H1 (cell line): ENCODE results near the gene HACD3. TPM values are rescaled to one million over a fixed set of nuclear protein-coding genes. Genes with fewer than 3 reads are reported as not detected.

Experiments used
- CTCF ChIA-PET: fragments of 300-600 bp; sonication (Branson Sonifier 250); formaldehyde crosslinking; loops from one replicate; lab custom pipeline; 2021; ENCODE audit not compliant: partially characterized antibody; lab: Charles Lee
- POLR2A ChIA-PET: fragments of 300-600 bp; sonication (Branson Sonifier 250); formaldehyde crosslinking; loops from one replicate; lab custom pipeline; 2021; ENCODE audit warnings: inconsistent platforms; ENCODE audit not compliant: partially characterized antibody; lab: Charles Lee
- DNase-seq, 2 experiments: peaks; one replicate each; pipeline versions ENCODE4 v3.0.0 to v3.0.0-alpha.2; 2010 to 2022; ENCODE audit warnings: low spot score in 2 of 2, low read depth in 1 of 2, mixed read lengths in 1 of 2
- FAIRE-seq: peaks from 2 replicates; lab custom pipeline; 2011; peaks lifted over from hg19 to GRCh38; lab: Jason Lieb, UNC
- H2AFZ ChIP-seq: 2 replicates; pipeline ENCODE4 v1.8.1; 2012; ENCODE audit warnings: low read length, inconsistent platforms
- H2AK5ac ChIP-seq: 2 replicates; pipeline ENCODE4 v1.6.1; 2013; ENCODE audit warnings: low read depth, low read length
- H2BK120ac ChIP-seq: replicated peaks from 2 replicates; pipeline ENCODE3; 2013; ENCODE audit warnings: low read depth, low read length, inconsistent platforms
- H2BK12ac ChIP-seq: 2 replicates; pipeline ENCODE4 v1.6.1; 2013; ENCODE audit warnings: low read depth, low read length
- H2BK15ac ChIP-seq: 2 replicates; pipeline ENCODE4 v1.6.1; 2013; ENCODE audit warnings: low read length
- H2BK20ac ChIP-seq: 2 replicates; pipeline ENCODE4 v1.6.1; 2013; ENCODE audit warnings: low read length
- H2BK5ac ChIP-seq: 2 replicates; pipeline ENCODE4 v1.6.1; 2013; ENCODE audit warnings: low read depth, low read length
- H3K14ac ChIP-seq: 2 replicates; pipeline ENCODE4 v1.6.1; 2013; ENCODE audit warnings: inconsistent platforms; ENCODE audit not compliant: insufficient read length
- H3K18ac ChIP-seq: 2 replicates; pipeline ENCODE4 v1.6.1; 2013; ENCODE audit warnings: low read length; ENCODE audit errors: extremely low read depth
- H3K23ac ChIP-seq: 2 replicates; pipeline ENCODE4 v1.6.1; 2013; ENCODE audit warnings: inconsistent platforms; ENCODE audit not compliant: insufficient read length
- H3K23me2 ChIP-seq: 2 replicates; pipeline ENCODE4 v1.6.1; 2013; ENCODE audit warnings: low read depth, low read length
- H3K27ac ChIP-seq: 2 replicates; pipeline ENCODE4 v1.6.1; 2011; ENCODE audit warnings: low read depth, low read length, inconsistent platforms
- H3K27me3 ChIP-seq, 4 experiments: replicated peaks in 1 of 4; 1 replicate in 1 of 4; 2 replicates in 3 of 4; pipeline versions ENCODE4 v1.6.1 to v1.8.1; 2011 to 2013; ENCODE audit warnings: low read length in 3 of 4, mild to moderate bottlenecking in 3 of 4, inconsistent platforms in 2 of 4, mixed read lengths in 2 of 4, moderate library complexity in 1 of 4; ENCODE audit not compliant: control insufficient read depth in 3 of 4, insufficient read depth in 3 of 4; ENCODE audit errors: extremely low read depth in 1 of 4
- H3K36me3 ChIP-seq, 4 experiments: 2 replicates each; pipeline versions ENCODE4 v1.6.1 to v1.8.1; 2011 to 2013; ENCODE audit warnings: mild to moderate bottlenecking in 4 of 4, low read length in 3 of 4, moderate library complexity in 2 of 4, control low read depth in 1 of 4, inconsistent platforms in 1 of 4; ENCODE audit not compliant: insufficient read depth in 4 of 4, control insufficient read depth in 2 of 4
- H3K4ac ChIP-seq: replicated peaks from 2 replicates; pipeline ENCODE3; 2013; ENCODE audit warnings: low read length, low read depth, mixed read lengths, inconsistent platforms; ENCODE audit not compliant: insufficient read length
- H3K4me1 ChIP-seq, 4 experiments: replicated peaks in 1 of 4; 1 replicate in 1 of 4; 2 replicates in 3 of 4; pipeline versions ENCODE4 v1.6.1 to v1.8.1; 2011 to 2013; ENCODE audit warnings: low read length in 3 of 4, inconsistent platforms in 2 of 4, mixed read lengths in 1 of 4; ENCODE audit not compliant: insufficient read depth in 4 of 4, control insufficient read depth in 3 of 4
- H3K4me2 ChIP-seq, 2 experiments: 2 replicates each; pipeline versions ENCODE4 v1.6.1 to v1.8.1; 2011 to 2013; ENCODE audit warnings: low read depth in 2 of 2, low read length in 2 of 2, control low read depth in 1 of 2, inconsistent platforms in 1 of 2, mild to moderate bottlenecking in 1 of 2; ENCODE audit not compliant: insufficient read depth in 1 of 2
- H3K4me3 ChIP-seq, 4 experiments: fragments of 200-600, 300-600 bp in 1 of 4; sonication (generic), shearing (Covaris generic), sonication (Bioruptor Twin) in 1 of 4; 2 replicates each; pipeline versions ENCODE4 v1.5.1 to v1.8.1; 2011 to 2016; ENCODE audit warnings: low read length in 4 of 4, low read depth in 3 of 4, control low read depth in 2 of 4, inconsistent platforms in 2 of 4, mild to moderate bottlenecking in 2 of 4, mixed read lengths in 1 of 4, moderate library complexity in 1 of 4; ENCODE audit not compliant: insufficient read depth in 2 of 4; ENCODE audit errors: extremely low read depth in 1 of 4
- H3K56ac ChIP-seq: replicated peaks from 2 replicates; pipeline ENCODE3; 2013; ENCODE audit warnings: low read depth, mild to moderate bottlenecking, mixed read lengths, low read length, inconsistent platforms; ENCODE audit not compliant: insufficient read length
- H3K79me1 ChIP-seq: 2 replicates; pipeline ENCODE4 v1.6.1; 2013; ENCODE audit warnings: low read depth, low read length, control low read depth
- H3K79me2 ChIP-seq, 2 experiments: 2 replicates each; pipeline versions ENCODE4 v1.6.1 to v1.8.1; 2012 to 2013; ENCODE audit warnings: low read length in 2 of 2, mild to moderate bottlenecking in 2 of 2, inconsistent platforms in 1 of 2; ENCODE audit not compliant: insufficient read depth in 2 of 2, control insufficient read depth in 1 of 2
- H3K9ac ChIP-seq, 4 experiments: replicated peaks in 1 of 4; 1 replicate in 1 of 4; 2 replicates in 3 of 4; pipeline versions ENCODE4 v1.6.1 to v1.8.1; 2011 to 2013; ENCODE audit warnings: low read depth in 3 of 4, low read length in 3 of 4, control low read depth in 2 of 4, mild to moderate bottlenecking in 2 of 4, moderate library complexity in 2 of 4, inconsistent platforms in 1 of 4; ENCODE audit errors: extremely low read depth in 1 of 4
- H3K9me3 ChIP-seq, 2 experiments: 2 replicates each; pipeline versions ENCODE4 v1.6.1 to v1.8.1; 2012 to 2013; ENCODE audit warnings: mild to moderate bottlenecking in 2 of 2, moderate library complexity in 2 of 2, control low read depth in 1 of 2, inconsistent platforms in 1 of 2, low read depth in 1 of 2, low read length in 1 of 2, mixed read lengths in 1 of 2; ENCODE audit not compliant: insufficient read depth in 2 of 2
- H4K20me1 ChIP-seq, 2 experiments: replicated peaks in 1 of 2; 2 replicates each; pipeline versions ENCODE3 to v1.8.1; 2011 to 2013; ENCODE audit warnings: inconsistent platforms in 2 of 2, low read length in 2 of 2, mild to moderate bottlenecking in 1 of 2; ENCODE audit not compliant: insufficient read depth in 2 of 2, control insufficient read depth in 1 of 2
- H4K5ac ChIP-seq: 2 replicates; pipeline ENCODE4 v1.6.1; 2013; ENCODE audit warnings: low read length, low read depth, mixed read lengths, inconsistent platforms; ENCODE audit not compliant: insufficient read length
- H4K8ac ChIP-seq: 2 replicates; pipeline ENCODE4 v1.8.0; 2013; ENCODE audit warnings: mild to moderate bottlenecking, moderate library complexity, low read length, inconsistent platforms; ENCODE audit not compliant: insufficient read depth; ENCODE audit errors: extremely low read depth
- H4K91ac ChIP-seq: replicated peaks from 2 replicates; pipeline ENCODE3; 2013; ENCODE audit warnings: low read length, mixed read lengths, inconsistent platforms; ENCODE audit not compliant: insufficient read length
- CTCF ChIP-seq, 3 experiments: IDR thresholded peaks; 1 replicate in 2 of 3; 2 replicates in 1 of 3; pipeline versions ENCODE4 v1.5.1 to v1.6.1; 2011; ENCODE audit warnings: low read length in 3 of 3, mild to moderate bottlenecking in 3 of 3, inconsistent platforms in 2 of 3, low read depth in 1 of 3, moderate library complexity in 1 of 3; ENCODE audit not compliant: insufficient read depth in 1 of 3; ENCODE audit errors: control extremely low read depth in 1 of 3
- GTF2F1 ChIP-seq: IDR thresholded peaks from 2 replicates; pipeline ENCODE4 v1.6.1; 2012; ENCODE audit warnings: low read depth, low read length, improper control_type of control experiment, borderline replicate concordance
- HDAC6 ChIP-seq: IDR thresholded peaks from one replicate; pipeline ENCODE4 v1.7.1; 2012; ENCODE audit warnings: low read depth, mild to moderate bottlenecking, inconsistent platforms, low read length, moderate library complexity
- POLR2AphosphoS5 ChIP-seq: IDR thresholded peaks from 2 replicates; pipeline ENCODE4 v1.6.1; 2011; ENCODE audit warnings: low read depth, low read length
- POU5F1 ChIP-seq: IDR thresholded peaks from 2 replicates; pipeline ENCODE4 v1.6.1; 2011; ENCODE audit warnings: low read depth, mild to moderate bottlenecking, low read length, moderate library complexity
- SAP30 ChIP-seq: fragments of 300-600 bp; sonication (generic); IDR thresholded peaks from 2 replicates; pipeline ENCODE4 v1.7.1; 2012; ENCODE audit warnings: low read length, moderate library complexity, mild to moderate bottlenecking, inconsistent platforms; ENCODE audit not compliant: insufficient read depth, insufficient replicate concordance
- TAF7 ChIP-seq: optimal IDR thresholded peaks from 2 replicates; pipeline ENCODE3; 2011; ENCODE audit warnings: low read depth, mild to moderate bottlenecking, inconsistent platforms, low read length, moderate library complexity, borderline replicate concordance
- ZNF274 ChIP-seq: IDR thresholded peaks from 2 replicates; pipeline ENCODE4 v1.7.0; 2012; ENCODE audit warnings: low read length, borderline replicate concordance; ENCODE audit errors: extremely low read depth
- WGBS, 2 experiments: shearing (Covaris generic) in 1 of 2; methylation state at CpG; one replicate each; pipeline versions ENCODE4 v1.1.6 to v1.1.7; 2013 to 2015; ENCODE audit warnings: low lambda C conversion rate in 2 of 2, mixed read lengths in 2 of 2, inconsistent platforms in 1 of 2, low coverage in 1 of 2, missing lambda C conversion rate in 1 of 2; ENCODE audit not compliant: insufficient replicate concordance in 2 of 2, insufficient coverage in 1 of 2, insufficient read length in 1 of 2; ENCODE audit errors: extremely low coverage in 1 of 2, missing lambda C conversion rate in 1 of 2; 5-methylcytosine and 5-hydroxymethylcytosine counted together
- polyA plus RNA-seq, 7 experiments: library from polyadenylated mRNA; depleted of rRNA in 3 of 7; stranded (reverse) in 5 of 7; unstranded in 2 of 7; fragments of >200 nt in 5 of 7; fragments of 200-250 nt in 2 of 7; gene quantifications; 1 replicate in 5 of 7; 2 replicates in 1 of 7; 4 replicates in 1 of 7; pipeline versions ENCODE4 v1.2.1 to v1.2.3, GENCODE V29; 2011 to 2013; ENCODE audit warnings: missing spikeins in 2 of 7, mixed read lengths in 2 of 7
- total RNA-seq: library from RNA; stranded (reverse); fragmentation: NEBNext Ultra II Directional; extraction: Animal tissue kit (Norgen Biotek cat#: 25700); gene quantifications from 2 replicates; pipeline ENCODE4 v1.2.1, GENCODE V29; 2021

Gene HACD3
- total and polyA plus RNA-seq, 2 of the 8 experiments (the other 6 are each of a cell fraction or from before 2014, with no cell fraction given), result 78.8 to 120 TPM

GRCh38 chr15:65611888-65612615 is 81.8 kb downstream of the HACD3 start:
- H3K79me2 ChIP-seq, result peaks cover 7 to 31% of the 10 kb centered on the region in 2 experiments
- H2AK5ac ChIP-seq, result no peak overlapping the region
- no peaks in the 10 kb centered on the region for H3K36me3 ChIP-seq
- peak overlapping the region; percentile 96 for H2BK5ac ChIP-seq
- ChIA-PET CTCF (interaction anchor here (0.6 to 2.0 kb wide), 8 partner anchors 14 to 638 kb away, joined by 3 to 8 read pairs (median 4); no protein-coding TSS in a partner anchor), POLR2A (interaction anchor here (0.8 to 3.2 kb wide), 11 partner anchors 10 to 258 kb away, joined by 3 to 25 read pairs (median 7); partner anchors contain the start of genes RAB11A and SLC24A1)
- H3K9me3 ChIP-seq, result no peaks in the 10 kb centered on the region
- peak overlapping the region; percentile 84; the same call in 1 of the 2 replicates for H2BK15ac ChIP-seq
- H3K14ac ChIP-seq, result no peak overlapping the region
- H2BK20ac ChIP-seq, result no peak overlapping the region
- H3K4me1 ChIP-seq, result peaks cover 6 to 8% (median 8%) of the 10 kb centered on the region in 4 experiments; a peak in 6 of 7 replicates
- H3K79me1 ChIP-seq, result 0 out of 2 replicates have a peak, but pooled peaks cover 4% of the 10 kb centered on the region
- peak overlapping the region; percentile 71 to 91 for H3K4me2 ChIP-seq
- peak overlapping the region; percentile 85 for H3K27ac ChIP-seq
- H3K9ac ChIP-seq, result peak overlapping the region; percentile 9 to 70 (median 64); a peak in 6 of 7 replicates
- WGBS, 2 experiments, result 89% methylated on average over 5 of the region's 5 CpGs; no CpG with 5 or more reads in 1 of the 2 experiments
- peak overlapping the region; percentile 47; the same call in 1 of the 2 replicates for H2AFZ ChIP-seq
- DNase-seq (no peak), FAIRE-seq (no peak)
- peaks cover 0 to 2% of the 10 kb centered on the region in 2 experiments for H4K20me1 ChIP-seq
- H3K27me3 ChIP-seq, result no peaks in the 10 kb centered on the region
- H2BK12ac ChIP-seq, result peak overlapping the region; percentile 61; the same call in 1 of the 2 replicates
- H4K91ac ChIP-seq, result peak overlapping the region; percentile 86
- H4K8ac ChIP-seq, result peak overlapping the region; percentile 53; the same call in 1 of the 2 replicates
- H3K23me2 ChIP-seq, result peaks cover 4% of the 10 kb centered on the region; the same call in 1 of the 2 replicates
- H2BK120ac ChIP-seq, result peak overlapping the region; percentile 76
- no peak overlapping the region; the same call in 1 of the 2 replicates for H3K18ac ChIP-seq
- H3K4me3 ChIP-seq, result peak overlapping the region; percentile 43 to 98 (median 93)
- no peak overlapping the region for H3K56ac ChIP-seq
- H3K4ac ChIP-seq, result peak overlapping the region; percentile 94
- H4K5ac ChIP-seq, result peak overlapping the region; percentile 41
- no peak overlapping the region for H3K23ac ChIP-seq
- TF ChIP-seq TAF7, result no peak
- TF ChIP-seq SAP30, result no peak
- no peak for TF ChIP-seq ZNF274
- no peak for TF ChIP-seq CTCF (IDR thresholded peaks at IDR 0.05; ENCODE audit: control extremely low read depth in 1 of 3, insufficient read depth in 1 of 3, low read depth in 1 of 3, low read length in 3 of 3)
- TF ChIP-seq POLR2AphosphoS5, result no peak
- TF ChIP-seq HDAC6, result no peak
- TF ChIP-seq GTF2F1, result no peak
- no peak for TF ChIP-seq POU5F1
